Mesodermal cell (in vitro differentiated cells): ENCODE measurements around the gene TYSND1.
"Not testable (repeated sequence)": the region's sequence is repeated elsewhere in the genome, so short reads cannot be mapped to it uniquely, and the experiment has no call there.

Source experiments
- H3K27ac ChIP-seq: 2 replicates; pipeline ENCODE4 v1.7.0; 2013; ENCODE audit warnings: mild to moderate bottlenecking, low read depth, low read length, moderate library complexity; ENCODE audit not compliant: severe bottlenecking
- H3K36me3 ChIP-seq: 2 replicates; pipeline ENCODE4 v1.7.1; 2013; ENCODE audit warnings: mild to moderate bottlenecking, low read length, moderate library complexity; ENCODE audit not compliant: control insufficient read depth, insufficient read depth
- H3K4me1 ChIP-seq: one replicate; pipeline ENCODE4 v1.7.1; 2013; ENCODE audit warnings: mild to moderate bottlenecking, low read length; ENCODE audit not compliant: insufficient read depth, control insufficient read depth, poor library complexity, severe bottlenecking
- H3K4me3 ChIP-seq: 2 replicates; pipeline ENCODE4 v1.7.0; 2013; ENCODE audit warnings: low read length, control low read depth, mild to moderate bottlenecking; ENCODE audit not compliant: insufficient read depth, poor library complexity, severe bottlenecking; ENCODE audit errors: extremely low read depth
- H3K9me3 ChIP-seq: 2 replicates; pipeline ENCODE4 v1.7.1; 2013; ENCODE audit warnings: mild to moderate bottlenecking, low read length, moderate library complexity; ENCODE audit not compliant: control insufficient read depth
- WGBS, 2 experiments: methylation state at CpG; one replicate each; pipeline ENCODE4 v1.1.5; 2013; ENCODE audit warnings: missing lambda C conversion rate in 2 of 2; ENCODE audit not compliant: insufficient coverage in 2 of 2; 5-methylcytosine and 5-hydroxymethylcytosine counted together

The TYSND1 gene

GRCh38 chr10:70132098-70133029 lies 14.1 kb downstream of the TYSND1 start, which contains the start of gene AIFM2:
TSS of gene AIFM2 (minus strand) at chr10:70132825. CDS start at chr10:70124084, 8,741 bp downstream.
- H3K4me3 ChIP-seq: peak within 1 kb of the TSS; percentile 37
- no peaks in the 10 kb centered on the region for H3K36me3 ChIP-seq
- H3K9me3 ChIP-seq: no peaks in the 10 kb centered on the region
- no peak within 1 kb of the TSS for H3K27ac ChIP-seq
- no peaks in the 10 kb centered on the region for H3K4me1 ChIP-seq
- WGBS, 2 experiments: 10 to 18% methylated on average over 71 of the region's 80 CpGs

GRCh38 chr10:70131560-70131937 lies 15.0 kb downstream of the TYSND1 start:
- Histone ChIP-seq H3K4me3 (no peak overlapping the region), H3K9me3 (no peaks in the 10 kb centered on the region), H3K36me3 (no peaks in the 10 kb centered on the region), H3K27ac (no peak overlapping the region), H3K4me1 (no peaks in the 10 kb centered on the region)
- 94% methylated on average over 3 to 4 of the region's 4 CpGs for WGBS, 2 experiments

GRCh38 chr10:70130878-70131559 lies 15.5 kb downstream of the TYSND1 start:
- Histone ChIP-seq H3K9me3 (no peaks in the 10 kb centered on the region), H3K27ac (no peak overlapping the region), H3K4me3 (no peak overlapping the region), H3K4me1 (no peaks in the 10 kb centered on the region), H3K36me3 (no peaks in the 10 kb centered on the region)
- WGBS, 2 experiments: 91% methylated on average over 10 of the region's 10 CpGs

- no peaks in the 10 kb centered on the region for H3K36me3 ChIP-seq
- H3K9me3 ChIP-seq: no peaks in the 10 kb centered on the region
- no peak overlapping the region for H3K27ac ChIP-seq
- WGBS, 2 experiments: 92 to 96% methylated on average over 9 to 13 of the region's 15 CpGs
- no peaks in the 10 kb centered on the region for H3K4me1 ChIP-seq
- H3K4me3 ChIP-seq: no peak overlapping the region
Observed at GRCh38 chr10:70126700-70127395, 19.7 kb downstream of the TYSND1 start.

GRCh38 chr10:70125918-70126552 lies 20.5 kb downstream of the TYSND1 start:
- Histone ChIP-seq H3K36me3 (no peaks in the 10 kb centered on the region), H3K27ac (no peak overlapping the region), H3K9me3 (no peaks in the 10 kb centered on the region), H3K4me3 (no peak overlapping the region), H3K4me1 (no peaks in the 10 kb centered on the region)
- WGBS, 2 experiments: 87% methylated on average over 4 of the region's 5 CpGs; no CpG with 5 or more reads in 1 of the 2 experiments

GRCh38 chr10:70124918-70125317 lies 21.6 kb downstream of the TYSND1 start:
- Histone ChIP-seq H3K4me3 (no peak overlapping the region), H3K36me3 (no peaks in the 10 kb centered on the region), H3K4me1 (no peaks in the 10 kb centered on the region), H3K9me3 (no peaks in the 10 kb centered on the region), H3K27ac (no peak overlapping the region)
- 100% methylated on average over 1 of the region's 3 CpGs; no CpG with 5 or more reads in 1 of the 2 experiments for WGBS, 2 experiments

GRCh38 chr10:70124415-70124814 lies 22.1 kb downstream of the TYSND1 start:
- no peaks in the 10 kb centered on the region for H3K4me1 ChIP-seq
- no peak overlapping the region for H3K27ac ChIP-seq
- no peak overlapping the region for H3K4me3 ChIP-seq
- H3K36me3 ChIP-seq: no peaks in the 10 kb centered on the region
- H3K9me3 ChIP-seq: no peaks in the 10 kb centered on the region
- 100% methylated on average over 1 of the region's 1 CpG; no CpG with 5 or more reads in 1 of the 2 experiments for WGBS, 2 experiments

- H3K36me3 ChIP-seq: no peaks in the 10 kb centered on the region
- H3K27ac ChIP-seq: no peak overlapping the region
- WGBS, 2 experiments: 84 to 96% methylated on average over 4 to 5 of the region's 10 CpGs
Observed at GRCh38 chr10:70123817-70124216, 22.7 kb downstream of the TYSND1 start.

GRCh38 chr10:70123166-70123565 lies 23.3 kb downstream of the TYSND1 start:
- H3K9me3 ChIP-seq, H3K36me3 ChIP-seq, H3K27ac ChIP-seq, H3K4me3 ChIP-seq, H3K4me1 ChIP-seq: not testable (repeated sequence)
- 87 to 100% methylated on average over 9 of the region's 9 CpGs for WGBS, 2 experiments

More at GRCh38 chr10:70123817-70124216, 22.7 kb downstream of the TYSND1 start:
- Histone ChIP-seq H3K9me3 (no peaks in the 10 kb centered on the region), H3K4me3 (no peak overlapping the region), H3K4me1 (no peaks in the 10 kb centered on the region)

- H3K27ac ChIP-seq: no peak overlapping the region
- no peaks in the 10 kb centered on the region for H3K36me3 ChIP-seq
- 90 to 95% methylated on average over 3 to 5 of the region's 5 CpGs for WGBS, 2 experiments
- H3K4me3 ChIP-seq: no peak overlapping the region
- H3K4me1 ChIP-seq: no peaks in the 10 kb centered on the region
- H3K9me3 ChIP-seq: no peaks in the 10 kb centered on the region
Observed at GRCh38 chr10:70122742-70123141, 23.8 kb downstream of the TYSND1 start.
